NAMALWA (cell line): ENCODE results near the gene HABP4.

Experiments used
- DNase-seq: peaks from one replicate; pipeline ENCODE4 v3.0.0-alpha.2; 2015; ENCODE audit warnings: low spot score

Gene HABP4

GRCh38 chr9:96476591-96476990, 26.6 kb downstream of the HABP4 start:
- DNase-seq = no peak

GRCh38 chr9:96478829-96479371, 28.9 kb downstream of the HABP4 start:
- DNase-seq = peak; percentile 28

GRCh38 chr9:96480736-96481135, 30.8 kb downstream of the HABP4 start:
- no peak for DNase-seq

- no peak for DNase-seq
These were observed 32.5 kb downstream of the HABP4 start for GRCh38 chr9:96482476-96482875.

GRCh38 chr9:96483197-96483596, 33.2 kb downstream of the HABP4 start:
- DNase-seq = no peak

- no peak for DNase-seq
These were observed 33.9 kb downstream of the HABP4 start for GRCh38 chr9:96483733-96484390.

- DNase-seq = peak; percentile 39
These were observed 34.6 kb downstream of the HABP4 start for GRCh38 chr9:96484521-96484931.

GRCh38 chr9:96485280-96485679, 35.3 kb downstream of the HABP4 start:
- DNase-seq = no peak

GRCh38 chr9:96486386-96487028, 36.5 kb downstream of the HABP4 start:
- DNase-seq = no peak

GRCh38 chr9:96487029-96487396, 37.0 kb downstream of the HABP4 start:
- DNase-seq = no peak

GRCh38 chr9:96487949-96488348, 38.0 kb downstream of the HABP4 start:
- DNase-seq = no peak

GRCh38 chr9:96489482-96489979, 39.6 kb downstream of the HABP4 start:
- no peak for DNase-seq

GRCh38 chr9:96490534-96491078, 40.6 kb downstream of the HABP4 start:
- DNase-seq = no peak

- no peak for DNase-seq
These were observed 41.3 kb downstream of the HABP4 start for GRCh38 chr9:96491079-96491879.

GRCh38 chr9:96491880-96492525, 42.0 kb downstream of the HABP4 start:
- no peak for DNase-seq

GRCh38 chr9:96492993-96493531, 43.1 kb downstream of the HABP4 start:
- no peak for DNase-seq

GRCh38 chr9:96493757-96494156, 43.8 kb downstream of the HABP4 start:
- DNase-seq = no peak

GRCh38 chr9:96494215-96494800, 44.3 kb downstream of the HABP4 start:
- no peak for DNase-seq

GRCh38 chr9:96495341-96495740, 45.4 kb downstream of the HABP4 start:
- no peak for DNase-seq

- no peak for DNase-seq
These were observed 46.6 kb downstream of the HABP4 start for GRCh38 chr9:96496368-96497116.

GRCh38 chr9:96497117-96497399, 47.1 kb downstream of the HABP4 start:
- no peak for DNase-seq
